Trophoblast cell (in vitro differentiated cells and primary cell): Measurements from ENCODE around the gene MYLK.
"Not testable (repeated sequence)": the region's sequence is repeated elsewhere in the genome, so short reads cannot be mapped to it uniquely, and the experiment has no call there.

Experiments
- DNase-seq, 2 donors: peaks; one replicate each; pipeline ENCODE4 v3.0.0-alpha.2; 2016
- H2AFZ ChIP-seq: 2 replicates; pipeline ENCODE4 v1.6.1; 2013; ENCODE audit warnings: low read length, moderate library complexity, mild to moderate bottlenecking; ENCODE audit not compliant: insufficient read depth, poor library complexity
- H2AK5ac ChIP-seq: 2 replicates; pipeline ENCODE4 v1.6.1; 2013; ENCODE audit warnings: mild to moderate bottlenecking, low read length
- H2BK120ac ChIP-seq: 2 replicates; pipeline ENCODE4 v1.6.1; 2013; ENCODE audit warnings: low read length, mild to moderate bottlenecking, moderate library complexity; ENCODE audit not compliant: insufficient read depth, poor library complexity
- H2BK12ac ChIP-seq: 2 replicates; pipeline ENCODE4 v1.6.1; 2013; ENCODE audit warnings: mild to moderate bottlenecking, low read length, moderate library complexity
- H2BK5ac ChIP-seq: 2 replicates; pipeline ENCODE4 v1.6.1; 2013; ENCODE audit warnings: low read length, low read depth, moderate library complexity, mild to moderate bottlenecking; ENCODE audit not compliant: poor library complexity
- H3K14ac ChIP-seq: 2 replicates; pipeline ENCODE4 v1.6.1; 2013; ENCODE audit warnings: mild to moderate bottlenecking, low read length
- H3K18ac ChIP-seq: 2 replicates; pipeline ENCODE4 v1.6.1; 2013; ENCODE audit warnings: mild to moderate bottlenecking, low read length
- H3K23ac ChIP-seq: 2 replicates; pipeline ENCODE4 v1.6.1; 2013; ENCODE audit warnings: low read length
- H3K27ac ChIP-seq: 2 replicates; pipeline ENCODE4 v1.5.1; 2013; ENCODE audit warnings: low read depth, mild to moderate bottlenecking, inconsistent platforms, low read length, moderate library complexity
- H3K27me3 ChIP-seq: 2 replicates; pipeline ENCODE4 v1.6.1; 2013; ENCODE audit warnings: inconsistent platforms, mild to moderate bottlenecking, low read length, moderate library complexity; ENCODE audit not compliant: insufficient read depth
- H3K36me3 ChIP-seq, 2 experiments: 1 replicate in 1 of 2; 2 replicates in 1 of 2; pipeline ENCODE4 v1.6.1; 2013; ENCODE audit warnings: low read length in 2 of 2, mild to moderate bottlenecking in 2 of 2, moderate library complexity in 1 of 2; ENCODE audit not compliant: insufficient read depth in 2 of 2, control insufficient read depth in 1 of 2
- H3K4ac ChIP-seq: 2 replicates; pipeline ENCODE4 v1.6.1; 2013; ENCODE audit warnings: low read depth, mild to moderate bottlenecking, low read length, moderate library complexity
- H3K4me1 ChIP-seq, 2 experiments: 1 replicate in 1 of 2; 2 replicates in 1 of 2; pipeline ENCODE4 v1.6.1; 2013; ENCODE audit warnings: low read length in 2 of 2, mild to moderate bottlenecking in 2 of 2, moderate library complexity in 1 of 2; ENCODE audit not compliant: insufficient read depth in 2 of 2, control insufficient read depth in 1 of 2
- H3K4me2 ChIP-seq: 2 replicates; pipeline ENCODE4 v1.6.1; 2013; ENCODE audit warnings: inconsistent platforms, mild to moderate bottlenecking, low read length, moderate library complexity
- H3K4me3 ChIP-seq: 2 replicates; pipeline ENCODE4 v1.5.1; 2013; ENCODE audit warnings: mild to moderate bottlenecking, low read depth, low read length, inconsistent platforms
- H3K79me1 ChIP-seq: one replicate; pipeline ENCODE4 v1.6.1; 2013; ENCODE audit warnings: low read length
- H3K79me2 ChIP-seq: 2 replicates; pipeline ENCODE4 v1.6.1; 2013; ENCODE audit warnings: low read length, mild to moderate bottlenecking; ENCODE audit not compliant: control insufficient read depth, insufficient read depth, poor library complexity
- H3K9ac ChIP-seq: 2 replicates; pipeline ENCODE4 v1.6.1; 2013; ENCODE audit warnings: mild to moderate bottlenecking, low read length
- H3K9me3 ChIP-seq: 2 replicates; pipeline ENCODE4 v1.6.1; 2013; ENCODE audit warnings: low read depth, mild to moderate bottlenecking, control low read depth, inconsistent platforms, low read length; ENCODE audit not compliant: insufficient read depth
- H4K12ac ChIP-seq: 2 replicates; pipeline ENCODE4 v1.6.1; 2013; ENCODE audit warnings: low read depth, mild to moderate bottlenecking, low read length, moderate library complexity
- H4K8ac ChIP-seq: 2 replicates; pipeline ENCODE4 v1.6.1; 2013; ENCODE audit warnings: low read depth, mild to moderate bottlenecking, low read length, moderate library complexity
- H4K91ac ChIP-seq: one replicate; pipeline ENCODE4 v1.6.1; 2013; ENCODE audit warnings: low read depth, mild to moderate bottlenecking, low read length, moderate library complexity
- WGBS: extraction: QIAGEN DNeasy Blood & Tissue Kit; methylation state at CpG from one replicate; pipeline ENCODE4 v1.1.7; 2013; ENCODE audit warnings: missing lambda C conversion rate; ENCODE audit not compliant: insufficient read length, insufficient coverage; ENCODE audit errors: extremely low coverage; 5-methylcytosine and 5-hydroxymethylcytosine counted together

Gene MYLK

GRCh38 chr3:123721095-123721689 is 162.9 kb downstream of the MYLK start:
- H2BK120ac ChIP-seq, H3K23ac ChIP-seq, H3K9me3 ChIP-seq, DNase-seq, H3K4me2 ChIP-seq, H3K79me2 ChIP-seq, H4K8ac ChIP-seq, H3K27me3 ChIP-seq, H3K4ac ChIP-seq, H2AFZ ChIP-seq, H3K4me3 ChIP-seq, H3K9ac ChIP-seq, H2BK5ac ChIP-seq, H3K4me1 ChIP-seq, H2AK5ac ChIP-seq, H3K79me1 ChIP-seq, H4K12ac ChIP-seq, H3K18ac ChIP-seq, H3K27ac ChIP-seq, H2BK12ac ChIP-seq, H4K91ac ChIP-seq, H3K14ac ChIP-seq: not testable (repeated sequence)
- peaks cover 14 to 15% of the 10 kb centered on the region in 2 experiments for H3K36me3 ChIP-seq
- WGBS: no CpG with 5 or more reads among the region's 10 CpGs

- Histone ChIP-seq H3K4me3 (no peak overlapping the region), H3K27me3 (no peaks in the 10 kb centered on the region)
These were observed 163.5 kb downstream of the MYLK start for GRCh38 chr3:123720638-123721037.

DNA sequence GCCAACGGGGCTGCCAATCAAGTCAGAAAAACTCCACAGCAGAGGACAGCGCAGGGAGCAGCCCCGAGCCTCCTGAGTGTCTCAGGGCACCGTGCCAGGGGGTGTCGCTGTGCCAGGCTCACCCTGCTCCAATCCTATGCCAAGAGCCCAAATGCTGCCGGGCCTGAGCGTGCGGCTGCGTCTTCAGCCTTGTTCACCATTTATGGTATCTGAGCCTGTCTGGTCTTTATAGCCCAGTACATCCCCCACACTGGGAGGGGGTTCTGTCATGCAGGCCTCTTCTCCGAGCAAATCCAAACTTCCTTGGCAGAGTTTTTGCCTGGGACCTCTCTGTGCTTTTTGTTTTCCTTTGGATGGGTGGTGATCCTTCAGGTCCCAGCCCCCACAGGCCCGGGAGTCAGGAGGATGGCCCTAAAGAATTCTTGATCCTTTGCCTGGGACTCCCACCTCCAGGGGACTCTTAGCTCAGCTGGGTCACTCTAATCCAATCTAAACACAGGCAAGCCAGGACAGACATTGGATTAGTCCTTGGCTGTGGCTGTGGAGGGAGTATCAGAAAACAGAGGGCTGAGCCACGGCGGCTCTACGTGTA is 164.2 kb downstream of the MYLK start:
- Histone ChIP-seq H4K8ac (no peak overlapping the region), H3K9ac (no peak overlapping the region), H4K12ac (no peak overlapping the region), H3K4me3 (no peak overlapping the region), H3K4me2 (no peak overlapping the region), H3K4ac (no peak overlapping the region), H2BK120ac (no peak overlapping the region), H3K4me1 (no peaks in the 10 kb centered on the region), H3K79me1 (no peaks in the 10 kb centered on the region), H3K79me2 (no peaks in the 10 kb centered on the region), H3K27me3 (no peaks in the 10 kb centered on the region), H3K27ac (no peak overlapping the region), H2BK5ac (no peak overlapping the region), H3K23ac (no peak overlapping the region), H3K9me3 (no peaks in the 10 kb centered on the region), H2AK5ac (no peak overlapping the region), H3K36me3 (peaks cover 8 to 14% of the 10 kb centered on the region in 2 experiments), H2AFZ (no peak overlapping the region), H2BK12ac (no peak overlapping the region), H3K14ac (no peak overlapping the region), H4K91ac (no peak overlapping the region), H3K18ac (no peak overlapping the region)
- WGBS: no CpG with 5 or more reads among the region's 14 CpGs
- DNase-seq: no peak

More at GRCh38 chr3:123720638-123721037, 163.5 kb downstream of the MYLK start:
- no peak overlapping the region for H4K12ac ChIP-seq
- no peak overlapping the region for H3K23ac ChIP-seq
- H3K9me3 ChIP-seq: no peaks in the 10 kb centered on the region
- WGBS: no CpG with 5 or more reads among the region's 6 CpGs
- no peak overlapping the region for H3K27ac ChIP-seq
- H3K9ac ChIP-seq: no peak overlapping the region
- no peak overlapping the region for H2BK12ac ChIP-seq
- H3K79me2 ChIP-seq: no peaks in the 10 kb centered on the region
- no peak overlapping the region for H2BK5ac ChIP-seq
- peaks cover 9 to 14% of the 10 kb centered on the region in 2 experiments for H3K36me3 ChIP-seq
- no peak overlapping the region for H3K4ac ChIP-seq
- H3K18ac ChIP-seq: no peak overlapping the region
- H4K8ac ChIP-seq: no peak overlapping the region
- DNase-seq: no peak
- no peaks in the 10 kb centered on the region for H3K4me1 ChIP-seq
- no peak overlapping the region for H3K14ac ChIP-seq
- no peak overlapping the region for H2AFZ ChIP-seq
- H2AK5ac ChIP-seq: no peak overlapping the region
- no peak overlapping the region for H4K91ac ChIP-seq
- no peak overlapping the region for H3K4me2 ChIP-seq
- no peaks in the 10 kb centered on the region for H3K79me1 ChIP-seq
- no peak overlapping the region for H2BK120ac ChIP-seq

- no CpG with 5 or more reads among the region's 15 CpGs for WGBS
- H4K12ac ChIP-seq, H3K27me3 ChIP-seq, H3K79me2 ChIP-seq, H3K14ac ChIP-seq, H2AFZ ChIP-seq, H3K4me2 ChIP-seq, H3K79me1 ChIP-seq, H3K9me3 ChIP-seq, H3K27ac ChIP-seq, H3K4me3 ChIP-seq, H2AK5ac ChIP-seq, H2BK5ac ChIP-seq, H3K18ac ChIP-seq, H4K8ac ChIP-seq, H2BK12ac ChIP-seq, H3K23ac ChIP-seq, H4K91ac ChIP-seq, H3K9ac ChIP-seq, H2BK120ac ChIP-seq, H3K4ac ChIP-seq, H3K4me1 ChIP-seq: not testable (repeated sequence)
- peak; percentile 36 to 74 for DNase-seq
- peaks cover 8 to 17% of the 10 kb centered on the region in 2 experiments for H3K36me3 ChIP-seq
These were observed 164.9 kb downstream of the MYLK start for GRCh38 chr3:123719061-123719756.
